Measurements from ENCODE around the gene FRMD4A. TPM values are rescaled to one million over a fixed set of nuclear protein-coding genes. Genes with fewer than 3 reads are reported as not detected.

Gene FRMD4A
- total and polyA plus RNA-seq, 10 of the 15 experiments (the other 5 are each of a cell fraction or from before 2014, with no cell fraction given): 17.8 to 75.2 (median 39.1) TPM

GRCh38 chr10:14131261-14131960 lies 199.3 kb downstream of the FRMD4A start:
- Histone ChIP-seq H2AFZ (ENCODE audit: control insufficient read depth, low read depth, low read length) (no peak overlapping the region), H3K4me3 (no peak overlapping the region), H3K4me1 (ENCODE audit: control insufficient read depth, insufficient read depth, low read length) (no peaks in the 10 kb centered on the region), H3K9me3 (replicated peaks; ENCODE audit: control insufficient read depth, insufficient read depth, low read length) (no peaks in the 10 kb centered on the region), H4K20me1 (ENCODE audit: control insufficient read depth, insufficient read depth) (no peaks in the 10 kb centered on the region), H3K27me3 (replicated peaks in 1 of 2; ENCODE audit: control insufficient read depth in 2 of 2, insufficient read depth in 2 of 2, low read length in 1 of 2) (no peaks in the 10 kb centered on the region), H3K36me3 (ENCODE audit: control insufficient read depth in 2 of 2, insufficient read depth in 2 of 2, low read length in 1 of 2) (no peaks in the 10 kb centered on the region), H3K9ac (ENCODE audit: control insufficient read depth, insufficient read depth, low read length) (no peak overlapping the region), H3K79me2 (ENCODE audit: control insufficient read depth, insufficient read depth, low read length) (no peaks in the 10 kb centered on the region), H3K4me2 (ENCODE audit: control insufficient read depth, insufficient read depth) (no peak overlapping the region), H3K27ac (ENCODE audit: control insufficient read depth, insufficient read depth) (no peak overlapping the region)
- in situ Hi-C loops (cut with MboI): no loop called here
- BruUV-seq (replicated peaks): no TSS peak
- TF ChIP-seq KLF5 (IDR thresholded peaks at IDR 0.05; ENCODE audit: partially characterized antibody) (no peak), SMAD5 (IDR thresholded peaks at IDR 0.05; ENCODE audit: low read depth) (no peak), ZZZ3 (IDR thresholded peaks at IDR 0.05; ENCODE audit: control insufficient read depth, insufficient read length, low read depth) (no peak), HDAC6 (IDR thresholded peaks at IDR 0.05; ENCODE audit: unreplicated experiment) (no peak), ESRRA (IDR thresholded peaks at IDR 0.05; ENCODE audit: low read length) (no peak), CEBPB (IDR thresholded peaks at IDR 0.05; ENCODE audit: borderline replicate concordance in 1 of 2, low read depth in 2 of 2, low read length in 2 of 2) (no peak), HDAC2 (IDR thresholded peaks at IDR 0.05) (no peak), PAX5 (IDR thresholded peaks at IDR 0.05; ENCODE audit: borderline replicate concordance, low read depth, low read length) (no peak)
- TF ChIP-seq, protein P1, sequence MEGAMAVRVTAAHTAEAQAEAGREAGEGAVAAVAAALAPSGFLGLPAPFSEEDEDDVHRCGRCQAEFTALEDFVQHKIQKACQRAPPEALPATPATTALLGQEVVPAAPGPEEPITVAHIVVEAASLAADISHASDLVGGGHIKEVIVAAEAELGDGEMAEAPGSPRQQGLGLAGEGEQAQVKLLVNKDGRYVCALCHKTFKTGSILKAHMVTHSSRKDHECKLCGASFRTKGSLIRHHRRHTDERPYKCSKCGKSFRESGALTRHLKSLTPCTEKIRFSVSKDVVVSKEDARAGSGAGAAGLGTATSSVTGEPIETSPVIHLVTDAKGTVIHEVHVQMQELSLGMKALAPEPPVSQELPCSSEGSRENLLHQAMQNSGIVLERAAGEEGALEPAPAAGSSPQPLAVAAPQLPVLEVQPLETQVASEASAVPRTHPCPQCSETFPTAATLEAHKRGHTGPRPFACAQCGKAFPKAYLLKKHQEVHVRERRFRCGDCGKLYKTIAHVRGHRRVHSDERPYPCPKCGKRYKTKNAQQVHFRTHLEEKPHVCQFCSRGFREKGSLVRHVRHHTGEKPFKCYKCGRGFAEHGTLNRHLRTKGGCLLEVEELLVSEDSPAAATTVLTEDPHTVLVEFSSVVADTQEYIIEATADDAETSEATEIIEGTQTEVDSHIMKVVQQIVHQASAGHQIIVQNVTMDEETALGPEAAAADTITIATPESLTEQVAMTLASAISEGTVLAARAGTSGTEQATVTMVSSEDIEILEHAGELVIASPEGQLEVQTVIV (IDR thresholded peaks at IDR 0.05; ENCODE audit: borderline replicate concordance, partially characterized antibody): no peak
- TF ChIP-seq, protein P2, sequence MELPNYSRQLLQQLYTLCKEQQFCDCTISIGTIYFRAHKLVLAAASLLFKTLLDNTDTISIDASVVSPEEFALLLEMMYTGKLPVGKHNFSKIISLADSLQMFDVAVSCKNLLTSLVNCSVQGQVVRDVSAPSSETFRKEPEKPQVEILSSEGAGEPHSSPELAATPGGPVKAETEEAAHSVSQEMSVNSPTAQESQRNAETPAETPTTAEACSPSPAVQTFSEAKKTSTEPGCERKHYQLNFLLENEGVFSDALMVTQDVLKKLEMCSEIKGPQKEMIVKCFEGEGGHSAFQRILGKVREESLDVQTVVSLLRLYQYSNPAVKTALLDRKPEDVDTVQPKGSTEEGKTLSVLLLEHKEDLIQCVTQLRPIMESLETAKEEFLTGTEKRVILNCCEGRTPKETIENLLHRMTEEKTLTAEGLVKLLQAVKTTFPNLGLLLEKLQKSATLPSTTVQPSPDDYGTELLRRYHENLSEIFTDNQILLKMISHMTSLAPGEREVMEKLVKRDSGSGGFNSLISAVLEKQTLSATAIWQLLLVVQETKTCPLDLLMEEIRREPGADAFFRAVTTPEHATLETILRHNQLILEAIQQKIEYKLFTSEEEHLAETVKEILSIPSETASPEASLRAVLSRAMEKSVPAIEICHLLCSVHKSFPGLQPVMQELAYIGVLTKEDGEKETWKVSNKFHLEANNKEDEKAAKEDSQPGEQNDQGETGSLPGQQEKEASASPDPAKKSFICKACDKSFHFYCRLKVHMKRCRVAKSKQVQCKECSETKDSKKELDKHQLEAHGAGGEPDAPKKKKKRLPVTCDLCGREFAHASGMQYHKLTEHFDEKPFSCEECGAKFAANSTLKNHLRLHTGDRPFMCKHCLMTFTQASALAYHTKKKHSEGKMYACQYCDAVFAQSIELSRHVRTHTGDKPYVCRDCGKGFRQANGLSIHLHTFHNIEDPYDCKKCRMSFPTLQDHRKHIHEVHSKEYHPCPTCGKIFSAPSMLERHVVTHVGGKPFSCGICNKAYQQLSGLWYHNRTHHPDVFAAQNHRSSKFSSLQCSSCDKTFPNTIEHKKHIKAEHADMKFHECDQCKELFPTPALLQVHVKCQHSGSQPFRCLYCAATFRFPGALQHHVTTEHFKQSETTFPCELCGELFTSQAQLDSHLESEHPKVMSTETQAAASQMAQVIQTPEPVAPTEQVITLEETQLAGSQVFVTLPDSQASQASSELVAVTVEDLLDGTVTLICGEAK (IDR thresholded peaks at IDR 0.05; ENCODE audit: borderline replicate concordance): no peak
- intact Hi-C loops (cut with micrococcal nuclease; ENCODE audit: unreplicated experiment): no loop called here
- SMC1A ChIA-PET (ENCODE audit: uncharacterized antibody, unreplicated experiment): interaction anchor here (0.6 to 0.9 kb wide), 2 partner anchors 40 to 349 kb away, joined by 3 read pairs; no protein-coding TSS in a partner anchor
- 38% methylated on average over 14 of the region's 14 CpGs for WGBS (ENCODE audit: insufficient coverage, insufficient replicate concordance, low lambda C conversion rate, missing lambda C conversion rate)
- POLR2A ChIA-PET: no interaction called here
- CTCF ChIA-PET: interaction anchor here (0.7 kb wide), 1 partner anchor 65 kb away, joined by 4 read pairs; no protein-coding TSS in a partner anchor
- RAD21 ChIA-PET (ENCODE audit: unreplicated experiment): no interaction called here
- FAIRE-seq (no peak), DNase-seq (ENCODE audit: low read depth, low spot score) (no peak), ATAC-seq (no peak)

All from GM12878 (cell line).